GM12892 (cell line): ENCODE results near the gene COL11A2.
"Not testable (repeated sequence)": the region's sequence is repeated elsewhere in the genome, so short reads cannot be mapped to it uniquely, and the experiment has no call there.

Experiments
- DNase-seq: peaks from one replicate; pipeline ENCODE4 v3.0.0; 2011; ENCODE audit not compliant: insufficient read length
- FAIRE-seq: peaks from 2 replicates; lab custom pipeline; 2011; peaks lifted over from hg19 to GRCh38; lab: Jason Lieb, UNC
- POLR2A ChIP-seq: IDR thresholded peaks from 2 replicates; pipeline ENCODE4 v1.6.1; 2011; ENCODE audit warnings: low read depth, low read length, control low read depth
- POLR2AphosphoS5 ChIP-seq: IDR thresholded peaks from 2 replicates; pipeline ENCODE4 v1.6.1; 2011; ENCODE audit warnings: low read depth, low read length, control low read depth
- TAF1 ChIP-seq: IDR thresholded peaks from 2 replicates; pipeline ENCODE4 v1.6.1; 2011; ENCODE audit warnings: low read depth, mild to moderate bottlenecking, control low read depth, low read length, borderline replicate concordance

The COL11A2 gene

GRCh38 chr6:33160728-33161344, 31.4 kb downstream of the COL11A2 start:
- TF ChIP-seq TAF1 (no peak), POLR2A (no peak), POLR2AphosphoS5 (no peak)
- no peak for FAIRE-seq
- peak; percentile 19 for DNase-seq

- FAIRE-seq, result no peak
- no peak for DNase-seq
- no peak for TF ChIP-seq TAF1
- no peak for TF ChIP-seq POLR2AphosphoS5
- TF ChIP-seq POLR2A, result no peak
Measured at GRCh38 chr6:33160096-33160495, 32.2 kb downstream of the COL11A2 start.

- DNase-seq, result no peak
- FAIRE-seq, result no peak
- TF ChIP-seq POLR2AphosphoS5 (no peak), TAF1 (no peak), POLR2A (no peak)
Measured at GRCh38 chr6:33156964-33157363, 35.3 kb downstream of the COL11A2 start.

- TF ChIP-seq POLR2AphosphoS5 (no peak), POLR2A (no peak), TAF1 (no peak)
- FAIRE-seq, result no peak
- DNase-seq, result no peak
Measured at GRCh38 chr6:33156561-33156960, 35.7 kb downstream of the COL11A2 start.

- DNase-seq (no peak), FAIRE-seq (no peak)
- TF ChIP-seq POLR2A (no peak), TAF1 (no peak), POLR2AphosphoS5 (no peak)
Measured at GRCh38 chr6:33154349-33154748, 37.9 kb downstream of the COL11A2 start.

- FAIRE-seq, result no peak
Measured at GRCh38 chr6:33151050-33151449, 41.2 kb downstream of the COL11A2 start.

GRCh38 chr6:33150560-33150959, 41.7 kb downstream of the COL11A2 start:
- FAIRE-seq, DNase-seq: not testable (repeated sequence)

More at GRCh38 chr6:33151050-33151449, 41.2 kb downstream of the COL11A2 start:
- DNase-seq, result no peak
- TF ChIP-seq POLR2AphosphoS5, result no peak
- TF ChIP-seq TAF1, result no peak
- TF ChIP-seq POLR2A, result no peak

GRCh38 chr6:33147807-33148666, 44.2 kb downstream of the COL11A2 start:
- FAIRE-seq, result peak; percentile 78
- TF ChIP-seq POLR2A (no peak), POLR2AphosphoS5 (no peak), TAF1 (no peak)
- DNase-seq, result no peak

- TF ChIP-seq TAF1 (no peak), POLR2A (no peak), POLR2AphosphoS5 (no peak)
- no peak for FAIRE-seq
- DNase-seq, result no peak
Measured at GRCh38 chr6:33144373-33144772, 47.9 kb downstream of the COL11A2 start.

- FAIRE-seq (no peak), DNase-seq (no peak)
- TF ChIP-seq TAF1 (no peak), POLR2AphosphoS5 (no peak), POLR2A (no peak)
Measured at GRCh38 chr6:33143113-33143770, 49.0 kb downstream of the COL11A2 start.

- FAIRE-seq, result no peak
- no peak for TF ChIP-seq POLR2AphosphoS5
- TF ChIP-seq TAF1, result no peak
- no peak for TF ChIP-seq POLR2A
- no peak for DNase-seq
Measured at GRCh38 chr6:33142501-33143070, 49.7 kb downstream of the COL11A2 start.

GRCh38 chr6:33140556-33140955, 51.7 kb downstream of the COL11A2 start:
- no peak for TF ChIP-seq POLR2AphosphoS5
- TF ChIP-seq TAF1, result no peak
- no peak for TF ChIP-seq POLR2A
- DNase-seq, result no peak
- FAIRE-seq, result peak; percentile 70
